HepG2 (cell line): ENCODE data around the gene HNRNPUL2. TPM values are rescaled to one million over a fixed set of nuclear protein-coding genes. Genes with fewer than 3 reads are reported as not detected.

Source experiments
- CEBPG ChIP-seq: IDR thresholded peaks from 2 replicates; pipeline ENCODE4 v1.6.1; 2016
- GTF2F1 ChIP-seq: fragments of 150-350 bp; IDR thresholded peaks from 2 replicates; pipeline ENCODE4 v1.6.1; 2014; ENCODE audit warnings: low read length
- KLF11 ChIP-seq: IDR thresholded peaks from 2 replicates; pipeline ENCODE4 v1.6.1; 2016; ENCODE audit warnings: missing compliant biosample characterization
- SRSF1 ChIP-seq: fragments of 200-400 bp; formaldehyde crosslinking; optimal IDR thresholded peaks from 2 replicates; pipeline ENCODE3; 2017; ENCODE audit warnings: mild to moderate bottlenecking, low read depth, low read length, moderate library complexity
- SYNCRIP ChIP-seq: fragments of 200-400 bp; formaldehyde crosslinking; IDR thresholded peaks from 2 replicates; pipeline ENCODE4 v1.6.1; 2018; ENCODE audit warnings: mild to moderate bottlenecking, low read depth, low read length; ENCODE audit not compliant: insufficient read depth
- ZNF329 ChIP-seq: sonication (generic); formaldehyde crosslinking; IDR thresholded peaks from 2 replicates; pipeline ENCODE4 v1.9.0; 2021; ENCODE audit warnings: low read depth, mild to moderate bottlenecking, missing genetic modification reagents
- ZNF777 ChIP-seq: sonication (generic); formaldehyde crosslinking; IDR thresholded peaks from 2 replicates; pipeline ENCODE4 v1.4.0; 2020; ENCODE audit warnings: missing genetic modification reagents
- polyA plus RNA-seq, 8 experiments: library from polyadenylated mRNA; depleted of rRNA in 3 of 8; stranded (reverse) in 7 of 8; unstranded in 1 of 8; fragments of >200 nt; fragmentation: Illumina TruSeq in 4 of 8; extraction: Trizol in 4 of 8; gene quantifications; 2 replicates each; pipeline versions ENCODE4 v1.2.1 to v1.2.3, GENCODE V29; 2011 to 2016; ENCODE audit warnings: low read depth in 4 of 8, missing spikeins in 1 of 8, mixed read lengths in 1 of 8; ENCODE audit not compliant: insufficient read depth in 1 of 8
- total RNA-seq, 5 experiments: library from RNA; depleted of rRNA; stranded (reverse); fragments of >200 nt; fragmentation: Illumina TruSeq; extraction: Trizol; gene quantifications; 2 replicates each; pipeline ENCODE4 v1.2.3, GENCODE V29; 2016; ENCODE audit warnings: low read depth in 1 of 5
- TF ChIP-seq, protein P1 (sequence below), 2 experiments: fragments of 450-650 bp in 1 of 2; sonication (generic) in 1 of 2; formaldehyde crosslinking in 1 of 2; IDR thresholded peaks; 2 replicates each; pipeline versions ENCODE4 v1.6.1 to v1.8.0; 2016 to 2022; ENCODE audit warnings: antibody characterized with exemption in 1 of 2, mild to moderate bottlenecking in 1 of 2, missing genetic modification reagents in 1 of 2
- TF ChIP-seq, protein P2 (sequence below): IDR thresholded peaks from 2 replicates; pipeline ENCODE4 v1.6.1; 2016; ENCODE audit warnings: missing genetic modification reagents, missing compliant biosample characterization
- TF ChIP-seq, protein P3 (sequence below), 2 experiments: fragments of 450-650 bp in 1 of 2; sonication (generic) in 1 of 2; formaldehyde crosslinking; IDR thresholded peaks; 2 replicates each; pipeline versions ENCODE4 v1.5.0 to v1.8.0; 2020 to 2022; ENCODE audit warnings: mild to moderate bottlenecking in 1 of 2, missing genetic modification reagents in 1 of 2
- TF ChIP-seq, protein P4 (sequence below): sonication (generic); formaldehyde crosslinking; IDR thresholded peaks from 2 replicates; pipeline ENCODE4 v1.8.0; 2022; ENCODE audit warnings: low read depth, missing genetic modification reagents
- TF ChIP-seq, protein P5 (sequence below): IDR thresholded peaks from 2 replicates; pipeline ENCODE4 v1.6.1; 2016
- TF ChIP-seq, protein P6 (sequence below): sonication (generic); formaldehyde crosslinking; conservative IDR thresholded peaks from 2 replicates; pipeline ENCODE4 v1.8.0; 2022; ENCODE audit warnings: missing genetic modification reagents

Gene HNRNPUL2
- total and polyA plus RNA-seq, 2 of the 13 experiments (the other 11 are each of a cell fraction or from before 2014, with no cell fraction given), result 8.4 to 9.6 TPM

DNA sequence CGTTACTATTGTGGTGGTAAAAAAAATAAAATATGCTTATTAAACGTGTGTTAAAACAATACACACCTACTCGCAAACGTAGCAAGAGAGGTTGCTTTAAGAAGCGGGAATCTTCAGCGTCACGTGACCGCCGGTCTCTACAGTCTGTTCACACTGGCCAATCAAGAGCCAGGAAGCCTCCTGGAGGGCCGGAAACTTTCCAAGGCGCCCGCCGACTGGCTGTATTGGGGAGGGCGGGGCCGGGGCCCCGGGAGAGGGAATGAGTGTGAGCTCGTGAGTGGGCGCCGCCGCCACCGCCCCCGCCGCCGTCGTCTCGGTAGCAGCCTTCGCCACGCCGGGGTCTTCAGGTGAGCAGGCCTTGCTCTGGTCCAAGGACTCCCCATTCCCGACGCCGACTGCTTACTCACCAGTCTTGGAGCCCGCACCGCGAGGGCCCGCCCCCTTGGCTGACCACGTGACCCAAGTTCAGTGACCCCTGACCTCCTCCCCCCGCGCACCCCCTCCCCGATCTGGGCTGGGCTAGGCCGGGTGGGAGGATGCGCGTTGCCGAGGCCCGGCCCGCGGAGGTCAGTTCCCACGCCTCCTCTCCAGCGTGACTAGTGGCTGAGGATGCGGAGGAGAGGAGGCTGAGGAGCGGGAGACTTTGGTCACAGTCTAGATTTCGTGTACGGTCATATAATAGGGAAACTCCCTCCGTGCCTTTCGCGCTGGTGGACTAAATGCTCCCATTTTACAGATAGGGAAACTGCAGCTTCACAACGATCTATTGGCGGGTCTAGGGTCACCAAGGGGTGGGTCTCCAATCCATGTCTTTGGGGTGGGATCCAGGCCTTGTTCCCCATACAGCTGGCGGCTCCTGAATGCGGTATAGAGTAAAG is 44.1 kb upstream of the HNRNPUL2 start, which contains the start of gene TAF6L (continued):
- TF ChIP-seq, protein P1, sequence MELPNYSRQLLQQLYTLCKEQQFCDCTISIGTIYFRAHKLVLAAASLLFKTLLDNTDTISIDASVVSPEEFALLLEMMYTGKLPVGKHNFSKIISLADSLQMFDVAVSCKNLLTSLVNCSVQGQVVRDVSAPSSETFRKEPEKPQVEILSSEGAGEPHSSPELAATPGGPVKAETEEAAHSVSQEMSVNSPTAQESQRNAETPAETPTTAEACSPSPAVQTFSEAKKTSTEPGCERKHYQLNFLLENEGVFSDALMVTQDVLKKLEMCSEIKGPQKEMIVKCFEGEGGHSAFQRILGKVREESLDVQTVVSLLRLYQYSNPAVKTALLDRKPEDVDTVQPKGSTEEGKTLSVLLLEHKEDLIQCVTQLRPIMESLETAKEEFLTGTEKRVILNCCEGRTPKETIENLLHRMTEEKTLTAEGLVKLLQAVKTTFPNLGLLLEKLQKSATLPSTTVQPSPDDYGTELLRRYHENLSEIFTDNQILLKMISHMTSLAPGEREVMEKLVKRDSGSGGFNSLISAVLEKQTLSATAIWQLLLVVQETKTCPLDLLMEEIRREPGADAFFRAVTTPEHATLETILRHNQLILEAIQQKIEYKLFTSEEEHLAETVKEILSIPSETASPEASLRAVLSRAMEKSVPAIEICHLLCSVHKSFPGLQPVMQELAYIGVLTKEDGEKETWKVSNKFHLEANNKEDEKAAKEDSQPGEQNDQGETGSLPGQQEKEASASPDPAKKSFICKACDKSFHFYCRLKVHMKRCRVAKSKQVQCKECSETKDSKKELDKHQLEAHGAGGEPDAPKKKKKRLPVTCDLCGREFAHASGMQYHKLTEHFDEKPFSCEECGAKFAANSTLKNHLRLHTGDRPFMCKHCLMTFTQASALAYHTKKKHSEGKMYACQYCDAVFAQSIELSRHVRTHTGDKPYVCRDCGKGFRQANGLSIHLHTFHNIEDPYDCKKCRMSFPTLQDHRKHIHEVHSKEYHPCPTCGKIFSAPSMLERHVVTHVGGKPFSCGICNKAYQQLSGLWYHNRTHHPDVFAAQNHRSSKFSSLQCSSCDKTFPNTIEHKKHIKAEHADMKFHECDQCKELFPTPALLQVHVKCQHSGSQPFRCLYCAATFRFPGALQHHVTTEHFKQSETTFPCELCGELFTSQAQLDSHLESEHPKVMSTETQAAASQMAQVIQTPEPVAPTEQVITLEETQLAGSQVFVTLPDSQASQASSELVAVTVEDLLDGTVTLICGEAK (IDR thresholded peaks at IDR 0.05), result no peak
- TF ChIP-seq, protein P1 (CRISPR knock-in tag; IDR thresholded peaks at IDR 0.05), result no peak
- TF ChIP-seq, protein P2, sequence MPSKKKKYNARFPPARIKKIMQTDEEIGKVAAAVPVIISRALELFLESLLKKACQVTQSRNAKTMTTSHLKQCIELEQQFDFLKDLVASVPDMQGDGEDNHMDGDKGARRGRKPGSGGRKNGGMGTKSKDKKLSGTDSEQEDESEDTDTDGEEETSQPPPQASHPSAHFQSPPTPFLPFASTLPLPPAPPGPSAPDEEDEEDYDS (CRISPR knock-in tag), result peak; percentile 55; the same call in 1 of the 2 replicates
- TF ChIP-seq GTF2F1 (0 out of 2 replicates have a peak, but pooled peaks have one; percentile 44), ZNF329 (CRISPR knock-in tag) (no peak; the same call in 1 of the 2 replicates), SRSF1 (peak; percentile 90), SYNCRIP (no peak), CEBPG (CRISPR knock-in tag) (no peak), KLF11 (CRISPR knock-in tag) (0 out of 2 replicates have a peak, but pooled peaks have one; percentile 60), ZNF777 (CRISPR knock-in tag) (peak; percentile 34; the same call in 1 of the 2 replicates)
- TF ChIP-seq, protein P3, sequence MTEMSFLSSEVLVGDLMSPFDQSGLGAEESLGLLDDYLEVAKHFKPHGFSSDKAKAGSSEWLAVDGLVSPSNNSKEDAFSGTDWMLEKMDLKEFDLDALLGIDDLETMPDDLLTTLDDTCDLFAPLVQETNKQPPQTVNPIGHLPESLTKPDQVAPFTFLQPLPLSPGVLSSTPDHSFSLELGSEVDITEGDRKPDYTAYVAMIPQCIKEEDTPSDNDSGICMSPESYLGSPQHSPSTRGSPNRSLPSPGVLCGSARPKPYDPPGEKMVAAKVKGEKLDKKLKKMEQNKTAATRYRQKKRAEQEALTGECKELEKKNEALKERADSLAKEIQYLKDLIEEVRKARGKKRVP (CRISPR knock-in tag; IDR thresholded peaks at IDR 0.05), result 0 out of 4 replicates have a peak, but pooled peaks of 1 of the 2 experiments have one; percentile 32
- TF ChIP-seq, protein P4, sequence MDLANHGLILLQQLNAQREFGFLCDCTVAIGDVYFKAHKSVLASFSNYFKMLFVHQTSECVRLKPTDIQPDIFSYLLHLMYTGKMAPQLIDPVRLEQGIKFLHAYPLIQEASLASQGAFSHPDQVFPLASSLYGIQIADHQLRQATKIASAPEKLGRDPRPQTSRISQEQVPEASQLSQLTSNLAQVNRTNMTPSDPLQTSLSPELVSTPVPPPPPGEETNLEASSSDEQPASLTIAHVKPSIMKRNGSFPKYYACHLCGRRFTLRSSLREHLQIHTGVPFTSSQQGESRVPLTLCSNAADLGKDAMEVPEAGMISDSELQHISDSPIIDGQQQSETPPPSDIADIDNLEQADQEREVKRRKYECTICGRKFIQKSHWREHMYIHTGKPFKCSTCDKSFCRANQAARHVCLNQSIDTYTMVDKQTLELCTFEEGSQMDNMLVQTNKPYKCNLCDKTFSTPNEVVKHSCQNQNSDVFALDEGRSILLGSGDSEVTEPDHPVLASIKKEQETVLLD (CRISPR knock-in tag), result peak; percentile 62
- TF ChIP-seq, protein P5, sequence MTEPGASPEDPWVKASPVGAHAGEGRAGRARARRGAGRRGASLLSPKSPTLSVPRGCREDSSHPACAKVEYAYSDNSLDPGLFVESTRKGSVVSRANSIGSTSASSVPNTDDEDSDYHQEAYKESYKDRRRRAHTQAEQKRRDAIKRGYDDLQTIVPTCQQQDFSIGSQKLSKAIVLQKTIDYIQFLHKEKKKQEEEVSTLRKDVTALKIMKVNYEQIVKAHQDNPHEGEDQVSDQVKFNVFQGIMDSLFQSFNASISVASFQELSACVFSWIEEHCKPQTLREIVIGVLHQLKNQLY, result peak; percentile 69; the same call in 1 of the 2 replicates
- TF ChIP-seq, protein P6, sequence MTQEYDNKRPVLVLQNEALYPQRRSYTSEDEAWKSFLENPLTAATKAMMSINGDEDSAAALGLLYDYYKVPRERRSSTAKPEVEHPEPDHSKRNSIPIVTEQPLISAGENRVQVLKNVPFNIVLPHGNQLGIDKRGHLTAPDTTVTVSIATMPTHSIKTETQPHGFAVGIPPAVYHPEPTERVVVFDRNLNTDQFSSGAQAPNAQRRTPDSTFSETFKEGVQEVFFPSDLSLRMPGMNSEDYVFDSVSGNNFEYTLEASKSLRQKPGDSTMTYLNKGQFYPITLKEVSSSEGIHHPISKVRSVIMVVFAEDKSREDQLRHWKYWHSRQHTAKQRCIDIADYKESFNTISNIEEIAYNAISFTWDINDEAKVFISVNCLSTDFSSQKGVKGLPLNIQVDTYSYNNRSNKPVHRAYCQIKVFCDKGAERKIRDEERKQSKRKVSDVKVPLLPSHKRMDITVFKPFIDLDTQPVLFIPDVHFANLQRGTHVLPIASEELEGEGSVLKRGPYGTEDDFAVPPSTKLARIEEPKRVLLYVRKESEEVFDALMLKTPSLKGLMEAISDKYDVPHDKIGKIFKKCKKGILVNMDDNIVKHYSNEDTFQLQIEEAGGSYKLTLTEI (CRISPR knock-in tag), result no peak
